HG03139 (cell line): ENCODE measurements around the gene LRBA.
"Not testable (repeated sequence)": the region's sequence is repeated elsewhere in the genome, so short reads cannot be mapped to it uniquely, and the experiment has no call there.

ENCODE experiments used
- ATAC-seq: cut with Tn5 transposase; IDR thresholded peaks from one replicate; pipeline ENCODE4 v1.9.1; 2021; ENCODE audit not compliant: unreplicated experiment

LRBA gene

GRCh38 chr4:150451883-150452282 is 563.2 kb downstream of the LRBA start:
- ATAC-seq, result no peak

- no peak for ATAC-seq
Measured at GRCh38 chr4:150447356-150447755, 567.7 kb downstream of the LRBA start.

- no peak for ATAC-seq
Measured at GRCh38 chr4:150439451-150439933, 575.6 kb downstream of the LRBA start.

- no peak for ATAC-seq
Measured at GRCh38 chr4:150436598-150437370, 578.3 kb downstream of the LRBA start.

GRCh38 chr4:150431221-150431620 is 583.9 kb downstream of the LRBA start:
- ATAC-seq, result no peak

GRCh38 chr4:150425161-150425560 is 589.9 kb downstream of the LRBA start:
- no peak for ATAC-seq

GRCh38 chr4:150423503-150423902 is 591.6 kb downstream of the LRBA start:
- ATAC-seq, result no peak

- ATAC-seq, result no peak
Measured at GRCh38 chr4:150423074-150423473, 592.0 kb downstream of the LRBA start.

GRCh38 chr4:150421612-150422011 is 593.5 kb downstream of the LRBA start:
- no peak for ATAC-seq

- no peak for ATAC-seq
Measured at GRCh38 chr4:150419939-150420338, 595.1 kb downstream of the LRBA start.

- ATAC-seq, result no peak
Measured at GRCh38 chr4:150418757-150419410, 596.2 kb downstream of the LRBA start.

- no peak for ATAC-seq
Measured at GRCh38 chr4:150415213-150415612, 599.9 kb downstream of the LRBA start.

- no peak for ATAC-seq
Measured at GRCh38 chr4:150411520-150411919, 603.6 kb downstream of the LRBA start.

- peak; percentile 67 for ATAC-seq
Measured at GRCh38 chr4:150402871-150403272, 612.2 kb downstream of the LRBA start.

GRCh38 chr4:150401083-150401687 is 613.9 kb downstream of the LRBA start:
- no peak for ATAC-seq

- ATAC-seq, result no peak
Measured at GRCh38 chr4:150395872-150396271, 619.2 kb downstream of the LRBA start.

- no peak for ATAC-seq
Measured at GRCh38 chr4:150394046-150394445, 621.0 kb downstream of the LRBA start.

GRCh38 chr4:150391052-150391451 is 624.0 kb downstream of the LRBA start:
- no peak for ATAC-seq

GRCh38 chr4:150390531-150390910 is 624.6 kb downstream of the LRBA start:
- ATAC-seq, result no peak

- no peak for ATAC-seq
Measured at GRCh38 chr4:150389896-150390530, 625.1 kb downstream of the LRBA start.

GRCh38 chr4:150387981-150388380 is 627.1 kb downstream of the LRBA start:
- ATAC-seq, result no peak

GRCh38 chr4:150386415-150386814 is 628.7 kb downstream of the LRBA start:
- ATAC-seq, result not testable (repeated sequence)
